ENCODE measurements around the gene ADCY4. TPM values are rescaled to one million over a fixed set of nuclear protein-coding genes. Genes with fewer than 3 reads are reported as not detected.
A peak's percentile ranks its signal among the peaks of the same experiment; 100 is the strongest.

ADCY4 gene
- total and polyA plus RNA-seq, 2 of the 8 experiments (the other 6 are each of a cell fraction or from before 2014, with no cell fraction given), result 0.27 to 0.35 TPM

DNA sequence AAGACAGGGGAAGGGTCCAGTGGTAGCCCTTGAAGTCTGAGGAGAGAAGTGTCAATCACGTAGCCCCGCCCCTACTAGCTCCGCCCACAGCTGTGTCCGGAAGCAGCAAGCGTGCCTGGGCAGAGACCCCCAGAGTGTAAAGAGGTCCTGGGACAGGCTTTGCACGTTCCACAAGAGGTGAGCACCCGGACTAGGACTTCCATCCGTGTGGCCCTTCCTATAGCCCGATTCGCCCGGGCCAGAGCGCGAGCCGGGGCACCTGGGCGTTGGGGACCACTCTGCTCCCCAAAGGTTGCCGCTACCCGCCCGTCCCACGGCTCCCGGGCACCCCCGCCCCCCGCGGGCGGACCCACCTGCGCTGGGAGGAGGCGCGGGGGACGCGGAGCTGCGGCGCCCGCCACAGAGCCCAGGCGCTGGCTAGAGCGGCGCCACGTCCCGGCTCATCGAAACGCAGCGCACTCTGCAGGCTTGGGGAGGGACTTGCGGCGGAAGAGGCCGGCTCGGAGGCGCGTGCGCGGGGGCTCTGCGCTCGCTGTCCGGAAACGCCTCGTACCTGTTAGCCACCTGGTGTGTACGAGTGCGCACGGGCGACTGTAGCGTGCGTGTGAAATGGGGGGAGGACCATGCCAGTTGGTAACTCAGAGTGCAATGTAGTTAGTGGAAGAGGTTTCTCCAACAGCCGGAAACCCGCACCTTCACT lies 63.6 kb downstream of the ADCY4 start, which contains the start of gene RABGGTA:
Gene RABGGTA, minus strand, starts transcription at position 464 of the 700 bp plus-strand sequence. CDS start 482 bp downstream, outside the sequence.
- FAIRE-seq, result no peak
- H2BK15ac ChIP-seq (ENCODE audit: low read length), result no peak within 1 kb of the TSS
- H3K27ac ChIP-seq (ENCODE audit: low read depth, low read length), result peak within 1 kb of the TSS; percentile 96
- peak; percentile 86 for TF ChIP-seq TAF7 (optimal IDR thresholded peaks at IDR 0.05; ENCODE audit: borderline replicate concordance, low read depth, low read length)
- no peak for TF ChIP-seq SIRT6 (IDR thresholded peaks at IDR 0.05; ENCODE audit: low read length)
- no peak for TF ChIP-seq POU5F1 (IDR thresholded peaks at IDR 0.05; ENCODE audit: low read depth, low read length)
- peak; percentile 88; the same call in 1 of the 2 replicates for TF ChIP-seq EGR1 (IDR thresholded peaks at IDR 0.05; ENCODE audit: borderline replicate concordance, low read depth, low read length)
- peak; percentile 35; the same call in 1 of the 2 replicates for TF ChIP-seq BACH1 (IDR thresholded peaks at IDR 0.05; ENCODE audit: low read length)
- peak; percentile 78 for TF ChIP-seq CREB1 (IDR thresholded peaks at IDR 0.05)
- no peak for TF ChIP-seq CHD1 (IDR thresholded peaks at IDR 0.05; ENCODE audit: low read depth, low read length)
- TF ChIP-seq NANOG (IDR thresholded peaks at IDR 0.05; ENCODE audit: insufficient read depth, low read depth, low read length, poor library complexity, severe bottlenecking), result no peak
- TF ChIP-seq JUND (IDR thresholded peaks at IDR 0.05; ENCODE audit: low read length), result peak; percentile 61
- TF ChIP-seq PHF8 (conservative IDR thresholded peaks at IDR 0.05; ENCODE audit: low read depth, low read length), result peak; percentile 99
- 0 out of 2 replicates have a peak, but pooled peaks have one; percentile 72 for TF ChIP-seq TCF12 (IDR thresholded peaks at IDR 0.05; ENCODE audit: low read depth, low read length)
- TF ChIP-seq TAF1 (IDR thresholded peaks at IDR 0.05; ENCODE audit: low read depth, low read length), result peak; percentile 80
- no peak for TF ChIP-seq BRCA1 (IDR thresholded peaks at IDR 0.05; ENCODE audit: low read depth, low read length)

More for the DNA sequence above, 63.6 kb downstream of the ADCY4 start, which contains the start of gene RABGGTA:
- ChIA-PET CTCF (ENCODE audit: partially characterized antibody) (interaction anchor here (0.6 to 8.6 kb wide), 19 partner anchors 9 to 214 kb away, joined by 3 to 94 read pairs (median 7); partner anchors contain the start of genes CIDEB, DHRS1, GMPR2 and IRF9), POLR2A (ENCODE audit: partially characterized antibody) (interaction anchor here (0.8 to 3.8 kb wide), 30 partner anchors 9 to 286 kb away, joined by 3 to 26 read pairs (median 7); partner anchors contain the start of genes CHMP4A, CIDEB, DHRS1 and EMC9)
- no peak within 1 kb of the TSS for H3K14ac ChIP-seq (ENCODE audit: insufficient read length)
- H4K5ac ChIP-seq (ENCODE audit: insufficient read length, low read depth, low read length), result peak within 1 kb of the TSS; percentile 91
- peak within 1 kb of the TSS; percentile 81 for H3K56ac ChIP-seq (replicated peaks; ENCODE audit: insufficient read length, low read depth, low read length)
- WGBS, 2 experiments (ENCODE audit: extremely low coverage in 1 of 2, insufficient coverage in 1 of 2, insufficient read length in 1 of 2, insufficient replicate concordance in 2 of 2, low coverage in 1 of 2, low lambda C conversion rate in 2 of 2, missing lambda C conversion rate in 1 of 2), result 1% methylated on average over 55 of the region's 61 CpGs; no CpG with 5 or more reads in 1 of the 2 experiments
- H3K23me2 ChIP-seq (ENCODE audit: low read depth, low read length), result peaks cover 5% of the 10 kb centered on the region
- peak within 1 kb of the TSS; percentile 61 to 89 (median 82) for H3K4me3 ChIP-seq (ENCODE audit: extremely low read depth in 1 of 4, insufficient read depth in 2 of 4, low read depth in 3 of 4, low read length in 4 of 4)
- H3K9ac ChIP-seq (replicated peaks in 1 of 4; ENCODE audit: extremely low read depth in 1 of 4, low read depth in 3 of 4, low read length in 3 of 4), result peak within 1 kb of the TSS; percentile 70 to 93 (median 84); a peak in 6 of 7 replicates
- H4K91ac ChIP-seq (replicated peaks; ENCODE audit: insufficient read length, low read length), result peak within 1 kb of the TSS; percentile 60
- H3K4ac ChIP-seq (replicated peaks; ENCODE audit: insufficient read length, low read depth, low read length), result peak within 1 kb of the TSS; percentile 79
- no peaks in the 10 kb centered on the region; a peak in 1 of 7 replicates for H3K27me3 ChIP-seq (replicated peaks in 1 of 4; ENCODE audit: control insufficient read depth in 3 of 4, extremely low read depth in 1 of 4, insufficient read depth in 3 of 4, low read length in 3 of 4)
- H3K79me2 ChIP-seq (ENCODE audit: control insufficient read depth in 1 of 2, insufficient read depth in 2 of 2, low read length in 2 of 2), result no peaks in the 10 kb centered on the region
- H2BK20ac ChIP-seq (ENCODE audit: low read length), result no peak within 1 kb of the TSS
- DNase-seq (ENCODE audit: low read depth in 1 of 2, low spot score in 2 of 2), result peak; percentile 82 to 98
- peak within 1 kb of the TSS; percentile 71; the same call in 1 of the 2 replicates for H3K18ac ChIP-seq (ENCODE audit: extremely low read depth, low read length)
- peak within 1 kb of the TSS; percentile 98 for H4K8ac ChIP-seq (ENCODE audit: extremely low read depth, insufficient read depth, low read length)
- no peaks in the 10 kb centered on the region; a peak in 3 of 8 replicates for H3K36me3 ChIP-seq (ENCODE audit: control insufficient read depth in 2 of 4, insufficient read depth in 4 of 4, low read length in 3 of 4)
- peak within 1 kb of the TSS; percentile 36; the same call in 1 of the 2 replicates for H2AFZ ChIP-seq (ENCODE audit: low read length)
- H3K9me3 ChIP-seq (ENCODE audit: insufficient read depth in 2 of 2, low read depth in 1 of 2, low read length in 1 of 2), result no peaks in the 10 kb centered on the region
- H3K23ac ChIP-seq (ENCODE audit: insufficient read length), result no peak within 1 kb of the TSS
- H2AK5ac ChIP-seq (ENCODE audit: low read depth, low read length), result no peak within 1 kb of the TSS
- H2BK12ac ChIP-seq (ENCODE audit: low read depth, low read length), result no peak within 1 kb of the TSS
- H2BK120ac ChIP-seq (replicated peaks; ENCODE audit: low read depth, low read length), result no peak within 1 kb of the TSS
- H3K79me1 ChIP-seq (ENCODE audit: low read depth, low read length), result no peaks in the 10 kb centered on the region
- peak within 1 kb of the TSS; percentile 94 for H2BK5ac ChIP-seq (ENCODE audit: low read depth, low read length)
- peaks cover 0 to 2% of the 10 kb centered on the region in 2 experiments for H4K20me1 ChIP-seq (replicated peaks in 1 of 2; ENCODE audit: control insufficient read depth in 1 of 2, insufficient read depth in 2 of 2, low read length in 2 of 2)
- H3K4me1 ChIP-seq (replicated peaks in 1 of 4; ENCODE audit: control insufficient read depth in 3 of 4, insufficient read depth in 4 of 4, low read length in 3 of 4), result peaks cover 0 to 4% (median 2%) of the 10 kb centered on the region in 4 experiments; a peak in 4 of 7 replicates
- H3K4me2 ChIP-seq (ENCODE audit: insufficient read depth in 1 of 2, low read depth in 2 of 2, low read length in 2 of 2), result peak within 1 kb of the TSS; percentile 55 to 97
